HEK293 (cell line): ENCODE results near the gene NFIC.
"Not testable (repeated sequence)": the region's sequence is repeated elsewhere in the genome, so short reads cannot be mapped to it uniquely, and the experiment has no call there.

Source experiments
- CTCF ChIA-PET: fragments of 350-600 bp; formaldehyde crosslinking; extraction: SDS; loops from one replicate; lab custom pipeline; 2021; ENCODE audit warnings: antibody characterized with exemption; lab: Yijun Ruan, JAX
- POLR2A ChIA-PET: fragments of 300-600 bp; formaldehyde crosslinking; extraction: SDS; loops from one replicate; lab custom pipeline; 2020; ENCODE audit warnings: antibody characterized with exemption, inconsistent platforms; lab: Yijun Ruan, JAX
- H3K27ac ChIP-seq: fragments of 200-500 bp; sonication (Bioruptor generic); 2 replicates; pipeline ENCODE4 v1.5.1; 2014; ENCODE audit warnings: low read depth, low read length, control low read depth, inconsistent platforms; ENCODE audit errors: extremely low read depth
- H3K36me3 ChIP-seq, 2 experiments: fragments of 200-500 bp in 1 of 2; sonication (Bioruptor generic) in 1 of 2; 1 replicate in 1 of 2; 2 replicates in 1 of 2; pipeline ENCODE4 v1.5.1; 2014 to 2017; ENCODE audit warnings: inconsistent platforms in 2 of 2, low read length in 2 of 2; ENCODE audit not compliant: control insufficient read depth in 2 of 2, insufficient read depth in 1 of 2
- H3K4me1 ChIP-seq: fragments of 200-500 bp; sonication (Bioruptor generic); 2 replicates; pipeline ENCODE4 v1.5.1; 2014; ENCODE audit warnings: mild to moderate bottlenecking, low read length, inconsistent platforms; ENCODE audit not compliant: control insufficient read depth, insufficient read depth
- H3K4me3 ChIP-seq: 2 replicates; pipeline ENCODE4 v1.5.1; 2011; ENCODE audit warnings: low read depth, mild to moderate bottlenecking, control low read depth, low read length, moderate library complexity
- H3K9me3 ChIP-seq: fragments of 200-500 bp; sonication (Bioruptor generic); 2 replicates; pipeline ENCODE4 v1.5.1; 2014; ENCODE audit warnings: low read depth, low read length, inconsistent platforms; ENCODE audit not compliant: control insufficient read depth, insufficient read depth
- BCL11A ChIP-seq: fragments of 450-650 bp; formaldehyde crosslinking; IDR thresholded peaks from 2 replicates; pipeline ENCODE4 v1.5.1; 2016; ENCODE audit warnings: low read depth, missing biosample characterization, missing genetic modification characterization
- EGR2 ChIP-seq: fragments of 450-650 bp; formaldehyde crosslinking; IDR thresholded peaks from 2 replicates; pipeline ENCODE4 v1.5.1; 2016; ENCODE audit warnings: low read depth, missing biosample characterization, missing genetic modification characterization
- FEZF1 ChIP-seq: fragments of 450-650 bp; formaldehyde crosslinking; IDR thresholded peaks from 2 replicates; pipeline ENCODE4 v1.5.1; 2016; ENCODE audit warnings: missing biosample characterization, missing genetic modification characterization
- GFI1B ChIP-seq: fragments of 450-650 bp; formaldehyde crosslinking; IDR thresholded peaks from 2 replicates; pipeline ENCODE4 v1.5.1; 2016; ENCODE audit warnings: missing biosample characterization, missing genetic modification characterization
- HIC1 ChIP-seq: fragments of 450-650 bp; formaldehyde crosslinking; IDR thresholded peaks from 2 replicates; pipeline ENCODE4 v1.5.1; 2016; ENCODE audit warnings: missing biosample characterization, missing genetic modification characterization
- SALL2 ChIP-seq: fragments of 450-650 bp; formaldehyde crosslinking; IDR thresholded peaks from 2 replicates; pipeline ENCODE4 v1.5.0; 2017; ENCODE audit warnings: missing biosample characterization, mild to moderate bottlenecking, missing genetic modification characterization, borderline replicate concordance
- TRIM28 ChIP-seq: IDR thresholded peaks from 2 replicates; pipeline ENCODE4 v1.6.1; 2011; ENCODE audit warnings: low read length, control low read depth, borderline replicate concordance
- YY1 ChIP-seq: fragments of 450-650 bp; formaldehyde crosslinking; IDR thresholded peaks from 2 replicates; pipeline ENCODE4 v1.5.1; 2018; ENCODE audit warnings: missing biosample characterization, missing genetic modification characterization
- ZBTB1 ChIP-seq: fragments of 450-650 bp; formaldehyde crosslinking; IDR thresholded peaks from 2 replicates; pipeline ENCODE4 v1.5.1; 2016; ENCODE audit warnings: missing biosample characterization, missing genetic modification characterization
- ZBTB20 ChIP-seq: fragments of 450-650 bp; formaldehyde crosslinking; IDR thresholded peaks from 2 replicates; pipeline ENCODE4 v1.5.1; 2016; ENCODE audit warnings: missing biosample characterization, missing genetic modification characterization
- ZNF19 ChIP-seq: fragments of 450-650 bp; formaldehyde crosslinking; IDR thresholded peaks from 2 replicates; pipeline ENCODE4; 2016; ENCODE audit warnings: missing biosample characterization, missing genetic modification characterization, low read depth
- ZNF223 ChIP-seq: fragments of 450-650 bp; formaldehyde crosslinking; IDR thresholded peaks from 2 replicates; pipeline ENCODE4 v1.5.1; 2016; ENCODE audit warnings: missing biosample characterization, missing genetic modification characterization
- ZNF366 ChIP-seq: fragments of 450-650 bp; formaldehyde crosslinking; conservative IDR thresholded peaks from 2 replicates; pipeline ENCODE4 v1.5.1; 2016; ENCODE audit warnings: missing biosample characterization, missing genetic modification characterization
- ZNF555 ChIP-seq: fragments of 450-650 bp; formaldehyde crosslinking; conservative IDR thresholded peaks from 2 replicates; pipeline ENCODE4 v1.5.1; 2017; ENCODE audit warnings: missing biosample characterization, mild to moderate bottlenecking, missing genetic modification characterization, inconsistent platforms
- ZNF560 ChIP-seq: fragments of 450-650 bp; formaldehyde crosslinking; IDR thresholded peaks from 2 replicates; pipeline ENCODE4 v1.5.1; 2017; ENCODE audit warnings: missing biosample characterization, missing genetic modification characterization, borderline replicate concordance
- ZNF660 ChIP-seq: fragments of 450-650 bp; IDR thresholded peaks from 2 replicates; pipeline ENCODE4 v1.5.1; 2018; ENCODE audit warnings: missing biosample characterization, mild to moderate bottlenecking, missing genetic modification characterization
- ZNF664 ChIP-seq: fragments of 450-650 bp; formaldehyde crosslinking; IDR thresholded peaks from 2 replicates; pipeline ENCODE4 v1.5.1; 2016; ENCODE audit warnings: missing biosample characterization, missing genetic modification characterization
- ZNF677 ChIP-seq: fragments of 450-650 bp; IDR thresholded peaks from 2 replicates; pipeline ENCODE4 v1.5.0; 2018; ENCODE audit warnings: missing biosample characterization, mild to moderate bottlenecking, missing genetic modification characterization, moderate library complexity
- TF ChIP-seq, protein P1 (sequence below): fragments of 450-650 bp; formaldehyde crosslinking; IDR thresholded peaks from 2 replicates; pipeline ENCODE4 v1.5.1; 2017; ENCODE audit warnings: missing biosample characterization, missing genetic modification characterization
- TF ChIP-seq, protein P2 (sequence below): fragments of 450-650 bp; formaldehyde crosslinking; IDR thresholded peaks from 2 replicates; pipeline ENCODE4 v1.5.1; 2017; ENCODE audit warnings: missing biosample characterization, missing genetic modification characterization

The NFIC gene

GRCh38 chr19:3389876-3390371, 23.5 kb downstream of the NFIC start (continued):
- TF ChIP-seq FEZF1 (tag by site-specific recombination), result peak; percentile 74
- TF ChIP-seq, protein P1, sequence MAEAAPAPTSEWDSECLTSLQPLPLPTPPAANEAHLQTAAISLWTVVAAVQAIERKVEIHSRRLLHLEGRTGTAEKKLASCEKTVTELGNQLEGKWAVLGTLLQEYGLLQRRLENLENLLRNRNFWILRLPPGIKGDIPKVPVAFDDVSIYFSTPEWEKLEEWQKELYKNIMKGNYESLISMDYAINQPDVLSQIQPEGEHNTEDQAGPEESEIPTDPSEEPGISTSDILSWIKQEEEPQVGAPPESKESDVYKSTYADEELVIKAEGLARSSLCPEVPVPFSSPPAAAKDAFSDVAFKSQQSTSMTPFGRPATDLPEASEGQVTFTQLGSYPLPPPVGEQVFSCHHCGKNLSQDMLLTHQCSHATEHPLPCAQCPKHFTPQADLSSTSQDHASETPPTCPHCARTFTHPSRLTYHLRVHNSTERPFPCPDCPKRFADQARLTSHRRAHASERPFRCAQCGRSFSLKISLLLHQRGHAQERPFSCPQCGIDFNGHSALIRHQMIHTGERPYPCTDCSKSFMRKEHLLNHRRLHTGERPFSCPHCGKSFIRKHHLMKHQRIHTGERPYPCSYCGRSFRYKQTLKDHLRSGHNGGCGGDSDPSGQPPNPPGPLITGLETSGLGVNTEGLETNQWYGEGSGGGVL (tag by site-specific recombination), result peak; percentile 23; the same call in 1 of the 2 replicates

GRCh38 chr19:3391911-3392310, 25.5 kb downstream of the NFIC start:
- not testable (repeated sequence) for H3K27ac ChIP-seq, H3K4me3 ChIP-seq, H3K4me1 ChIP-seq
- CTCF ChIA-PET, result interaction anchor here (0.6 kb wide), 2 partner anchors 189 to 577 kb away, joined by 3 read pairs; no protein-coding TSS in a partner anchor
- TF ChIP-seq ZNF664 (tag by site-specific recombination), result peak; percentile 97
- TF ChIP-seq, all 188 proteins: peak for 1; not testable (repeated sequence) for 187
- H3K9me3 ChIP-seq, POLR2A ChIA-PET, H3K36me3 ChIP-seq: not testable (repeated sequence)

GRCh38 chr19:3392480-3392879, 26.1 kb downstream of the NFIC start:
- ChIA-PET POLR2A (no interaction called here), CTCF (interaction anchor here (0.6 kb wide), 2 partner anchors 13 to 188 kb away, joined by 3 read pairs; no protein-coding TSS in a partner anchor)
- H3K4me3 ChIP-seq, result no peak overlapping the region
- no peaks in the 10 kb centered on the region; a peak in 1 of 3 replicates for H3K36me3 ChIP-seq
- no peaks in the 10 kb centered on the region for H3K9me3 ChIP-seq
- no peaks in the 10 kb centered on the region for H3K4me1 ChIP-seq
- H3K27ac ChIP-seq, result no peak overlapping the region
- TF ChIP-seq, protein P2, sequence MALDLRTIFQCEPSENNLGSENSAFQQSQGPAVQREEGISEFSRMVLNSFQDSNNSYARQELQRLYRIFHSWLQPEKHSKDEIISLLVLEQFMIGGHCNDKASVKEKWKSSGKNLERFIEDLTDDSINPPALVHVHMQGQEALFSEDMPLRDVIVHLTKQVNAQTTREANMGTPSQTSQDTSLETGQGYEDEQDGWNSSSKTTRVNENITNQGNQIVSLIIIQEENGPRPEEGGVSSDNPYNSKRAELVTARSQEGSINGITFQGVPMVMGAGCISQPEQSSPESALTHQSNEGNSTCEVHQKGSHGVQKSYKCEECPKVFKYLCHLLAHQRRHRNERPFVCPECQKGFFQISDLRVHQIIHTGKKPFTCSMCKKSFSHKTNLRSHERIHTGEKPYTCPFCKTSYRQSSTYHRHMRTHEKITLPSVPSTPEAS (tag by site-specific recombination), result no peak
- TF ChIP-seq HIC1 (tag by site-specific recombination), result peak; percentile 11; the same call in 1 of the 2 replicates

- Histone ChIP-seq H3K4me1 (no peaks in the 10 kb centered on the region), H3K4me3 (no peak overlapping the region), H3K9me3 (no peaks in the 10 kb centered on the region), H3K27ac (no peak overlapping the region), H3K36me3 (peaks cover 0 to 4% of the 10 kb centered on the region in 2 experiments; a peak in 2 of 3 replicates)
- TF ChIP-seq ZBTB20 (tag by site-specific recombination), result no peak
- POLR2A ChIA-PET, result no interaction called here
- CTCF ChIA-PET, result interaction anchor here (0.6 to 0.8 kb wide), 3 partner anchors 32 to 95 kb away, joined by 3 to 5 read pairs (median 4); no protein-coding TSS in a partner anchor
Measured at GRCh38 chr19:3396881-3397265, 30.5 kb downstream of the NFIC start.

DNA sequence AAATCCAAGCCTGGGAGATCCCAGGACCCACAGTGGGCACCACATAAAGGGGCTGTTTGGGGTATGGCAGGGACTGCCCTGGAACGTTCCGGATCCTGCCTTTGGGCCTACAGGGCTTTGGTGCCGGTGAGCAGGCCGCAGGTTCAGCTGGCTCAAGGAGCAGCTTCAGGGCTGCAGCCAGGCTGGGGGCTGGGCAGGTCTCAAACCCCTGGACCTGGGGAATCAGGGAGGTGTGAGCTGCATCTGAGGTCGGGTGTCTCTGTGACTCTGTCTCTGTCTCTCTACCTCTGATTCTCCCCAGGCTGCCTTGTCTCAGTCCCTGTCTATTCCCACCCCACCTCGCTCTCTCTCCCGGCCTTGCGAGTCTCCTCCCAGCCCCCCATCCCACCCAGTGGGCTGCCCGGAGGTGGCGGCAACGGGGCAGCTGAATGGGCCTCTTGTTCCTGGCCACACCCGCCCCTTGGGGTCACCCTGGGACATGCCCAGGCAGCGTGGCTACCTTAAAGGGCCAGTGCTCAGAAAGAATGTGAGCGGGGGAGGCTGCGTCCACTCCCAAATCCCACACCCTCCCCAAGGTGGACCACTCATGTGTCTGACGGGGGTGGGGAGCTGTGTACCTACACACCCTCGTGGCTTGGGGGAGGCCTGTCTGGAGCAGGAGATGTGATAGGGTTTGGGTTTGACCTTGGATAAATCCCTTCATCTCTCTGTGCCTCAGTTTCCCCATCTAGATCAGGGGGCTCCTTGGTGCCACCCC, 31.1 kb downstream of the NFIC start:
- POLR2A ChIA-PET, result no interaction called here
- no peak overlapping the region for H3K27ac ChIP-seq
- TF ChIP-seq TRIM28 (no peak), ZNF677 (no peak), ZNF660 (tag by site-specific recombination) (no peak), ZNF366 (tag by site-specific recombination) (no peak), GFI1B (no peak), ZBTB1 (tag by site-specific recombination) (no peak), ZNF19 (no peak), BCL11A (tag by site-specific recombination) (no peak), YY1 (tag by site-specific recombination) (no peak), ZNF560 (tag by site-specific recombination) (no peak), EGR2 (peak; percentile 19; the same call in 1 of the 2 replicates), ZNF223 (no peak), SALL2 (tag by site-specific recombination) (no peak), ZNF555 (tag by site-specific recombination) (no peak)

More for the DNA sequence above, 31.1 kb downstream of the NFIC start:
- H3K9me3 ChIP-seq, result no peaks in the 10 kb centered on the region
- H3K4me3 ChIP-seq, result no peak overlapping the region
- peaks cover 0 to 4% of the 10 kb centered on the region in 2 experiments; a peak in 1 of 3 replicates for H3K36me3 ChIP-seq
- CTCF ChIA-PET, result interaction anchor here (0.5 to 0.8 kb wide), 5 partner anchors 31 to 95 kb away, joined by 3 to 5 read pairs (median 4); no protein-coding TSS in a partner anchor
- no peaks in the 10 kb centered on the region for H3K4me1 ChIP-seq
